ENCODE measurements around the gene SEC63.
"Not testable (repeated sequence)": the region's sequence is repeated elsewhere in the genome, so short reads cannot be mapped to it uniquely, and the experiment has no call there.

The SEC63 gene

DNA sequence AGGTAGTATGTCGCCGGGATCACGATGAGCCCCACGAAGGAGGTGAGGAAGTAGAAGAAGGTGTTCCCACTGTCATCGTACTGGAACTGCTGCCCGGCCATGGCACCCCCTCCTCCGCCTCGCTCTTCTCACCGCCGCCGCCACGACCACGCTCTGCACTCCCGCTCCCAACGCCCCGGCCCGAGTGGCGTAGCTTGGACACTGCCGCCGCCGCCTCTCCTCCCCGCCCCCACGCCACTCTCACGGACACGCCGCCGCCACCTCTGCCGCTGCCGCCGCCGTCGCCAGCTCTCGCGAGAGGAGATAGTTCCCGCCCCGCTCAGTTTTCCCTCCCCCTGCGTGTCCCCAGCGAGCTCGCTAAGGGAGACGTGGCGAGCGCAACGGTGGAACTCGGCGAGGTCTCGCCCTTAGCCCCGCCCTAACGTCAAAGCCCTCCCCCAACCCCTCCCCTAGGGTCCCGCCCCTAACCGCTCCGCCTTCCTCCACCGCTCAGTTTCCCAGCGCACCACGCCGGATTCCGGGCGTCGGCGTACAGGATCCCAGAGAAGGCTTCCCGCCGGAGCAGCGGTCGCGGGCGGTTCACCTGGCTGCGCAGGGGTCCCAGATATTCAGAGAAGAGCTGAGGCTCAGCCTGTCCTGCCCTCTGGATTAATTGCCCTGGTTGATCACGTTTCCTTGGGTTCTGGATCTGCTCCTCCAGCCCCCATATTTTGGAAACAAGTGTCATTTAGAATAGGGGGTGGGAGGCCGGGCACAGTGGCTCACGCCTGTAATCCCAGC is at the start of gene SEC63:
Gene SEC63, minus strand, starts transcription at position 300 of the 780 bp plus-strand sequence. Its CDS starts 199 bp downstream, at position 101.
- DNase-seq (ENCODE audit: low spot score) = peak; percentile 96

GRCh38 chr6:108005961-108006360 is 48.0 kb upstream of the SEC63 start:
- no peak for DNase-seq (ENCODE audit: low spot score)

DNA sequence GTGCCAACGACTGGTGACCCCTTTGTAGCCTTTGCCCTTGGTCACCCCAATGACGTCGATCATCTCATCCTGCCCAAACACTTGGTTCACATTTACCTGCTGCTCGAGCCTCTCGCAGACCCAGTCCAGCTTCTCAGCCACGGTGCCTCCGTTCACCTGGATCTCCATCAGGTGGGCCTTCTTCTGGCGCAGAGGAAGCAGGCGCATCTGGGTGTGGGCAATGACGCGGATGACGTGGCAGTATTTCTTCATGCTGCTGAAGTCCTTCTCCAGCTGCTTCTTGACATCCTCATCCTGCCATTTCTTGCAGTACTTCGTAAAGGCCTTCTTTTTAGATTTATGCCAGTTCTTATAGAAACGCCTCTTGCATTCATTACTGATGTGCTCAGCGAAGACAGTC is 46.9 kb upstream of the SEC63 start:
- no peak for DNase-seq (ENCODE audit: low spot score)

- peak; percentile 34 for DNase-seq (ENCODE audit: low spot score)
These were observed 44.6 kb upstream of the SEC63 start for GRCh38 chr6:108002365-108003221.

GRCh38 chr6:108001696-108002231 is 43.8 kb upstream of the SEC63 start:
- no peak for DNase-seq (ENCODE audit: low spot score)

DNA sequence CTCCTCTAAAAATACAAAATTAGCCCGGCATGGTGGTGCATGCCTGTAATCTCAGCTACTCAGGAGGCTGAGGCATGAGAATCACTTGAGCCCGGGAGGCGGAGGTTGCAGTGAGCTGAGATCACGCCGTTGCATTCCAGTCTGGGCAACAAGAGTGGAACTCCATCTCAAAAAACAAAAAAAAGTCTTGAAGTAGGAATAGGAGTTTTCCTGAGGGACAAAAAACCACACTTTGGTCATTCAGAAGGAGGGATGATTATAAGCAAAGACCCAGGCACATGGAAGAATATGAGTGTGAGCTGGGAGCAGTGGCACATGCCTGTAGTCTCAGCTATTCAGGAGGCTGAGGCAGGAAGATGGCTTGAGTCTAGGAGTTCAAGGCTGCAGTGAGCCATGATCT is 42.3 kb upstream of the SEC63 start:
- DNase-seq (ENCODE audit: low spot score) = not testable (repeated sequence)

DNA sequence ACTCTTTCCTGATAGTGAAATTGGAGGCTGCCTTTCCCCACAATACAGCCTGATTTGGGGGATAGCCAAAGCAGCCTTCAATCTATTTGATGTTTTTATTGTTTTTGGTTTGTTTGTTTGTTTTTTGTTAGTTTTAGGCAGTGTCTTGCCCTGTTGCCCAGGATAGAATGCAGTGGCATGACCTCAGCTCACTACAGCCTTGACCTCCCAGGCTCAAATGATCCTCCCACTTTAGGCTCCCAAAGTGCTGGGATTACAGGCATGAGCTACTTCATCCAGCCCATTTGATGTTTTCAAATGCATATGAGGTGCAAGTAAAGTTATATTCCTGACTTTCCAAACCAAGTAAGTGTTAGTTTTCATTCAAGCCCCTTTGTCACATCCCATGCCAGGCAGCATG is 41.3 kb upstream of the SEC63 start:
- DNase-seq (ENCODE audit: low spot score) = no peak

DNA sequence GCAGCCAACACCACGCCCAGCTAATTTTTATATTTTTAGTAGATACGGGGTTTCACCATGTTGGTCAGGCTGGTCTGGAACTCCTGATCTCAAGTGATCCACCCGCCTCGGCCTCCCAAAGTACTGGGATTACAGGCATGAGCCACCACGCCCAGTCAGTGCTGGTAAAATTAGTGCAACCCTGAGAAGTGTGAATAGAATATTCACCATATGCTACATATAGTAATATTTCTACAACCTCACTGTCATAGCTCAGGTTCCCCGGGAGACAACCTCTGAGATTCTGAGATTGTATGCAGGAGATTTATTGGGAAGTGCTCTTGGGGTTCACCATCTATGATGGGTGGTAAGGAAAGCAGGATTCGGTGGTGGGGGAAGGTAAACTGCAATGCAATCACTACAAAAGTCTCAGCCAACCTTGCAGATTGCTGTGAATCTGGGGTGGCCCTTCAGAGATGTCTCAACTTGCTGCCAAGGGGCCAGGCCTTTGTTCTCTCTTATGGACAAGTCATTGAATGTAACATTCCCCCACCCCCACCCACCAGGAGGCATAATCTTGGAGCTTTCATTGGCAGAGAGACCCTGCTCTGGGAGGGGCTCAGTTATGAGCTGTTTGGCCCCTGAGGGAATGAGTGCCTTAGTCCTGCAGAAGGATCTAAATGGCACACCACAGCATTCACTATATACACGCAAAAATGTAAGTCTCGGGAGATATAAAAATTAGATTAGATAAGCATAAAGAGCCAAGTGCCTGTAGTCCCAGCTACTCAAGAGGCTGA is 34.0 kb upstream of the SEC63 start:
- DNase-seq (ENCODE audit: low spot score) = no peak

DNA sequence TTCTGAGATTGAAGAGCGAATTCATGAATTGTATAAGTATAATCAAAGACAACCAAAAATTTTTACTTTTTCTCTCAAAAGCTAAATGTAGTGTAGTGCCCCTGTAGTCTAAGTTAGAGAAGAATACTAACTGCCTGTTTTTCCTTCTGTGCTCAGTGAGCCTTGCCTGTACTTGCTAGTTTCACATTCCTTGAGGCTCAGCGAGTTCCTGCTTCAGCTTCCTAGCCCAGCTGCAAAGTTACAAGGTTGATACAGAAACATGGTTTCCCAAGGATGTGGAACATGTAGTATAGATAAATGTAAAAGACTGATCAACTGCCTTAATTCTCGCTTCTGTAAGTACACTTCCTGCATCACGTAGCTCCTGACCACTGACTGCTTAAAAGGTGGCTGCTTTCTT is 33.1 kb upstream of the SEC63 start:
- no peak for DNase-seq (ENCODE audit: low spot score)

DNA sequence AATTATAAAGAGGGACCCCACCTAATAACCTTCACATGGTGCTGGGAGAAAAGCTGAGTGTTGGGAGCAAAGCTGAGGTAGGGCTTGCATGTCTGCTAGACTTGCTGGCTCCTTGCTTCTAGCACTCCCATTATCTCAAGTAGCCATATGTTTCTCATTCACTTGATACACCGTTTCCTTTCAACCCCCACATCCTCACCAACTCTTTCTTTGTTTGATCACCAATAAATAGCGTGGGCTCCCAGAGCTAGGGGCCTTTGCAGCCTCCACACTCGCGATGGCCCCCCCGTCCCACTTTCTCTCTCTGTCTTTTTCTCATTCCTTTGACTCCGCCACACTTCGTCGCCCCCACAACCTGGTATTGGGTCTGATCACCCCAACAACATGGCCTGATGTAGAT is 32.6 kb upstream of the SEC63 start:
- DNase-seq (ENCODE audit: low spot score) = not testable (repeated sequence)

DNA sequence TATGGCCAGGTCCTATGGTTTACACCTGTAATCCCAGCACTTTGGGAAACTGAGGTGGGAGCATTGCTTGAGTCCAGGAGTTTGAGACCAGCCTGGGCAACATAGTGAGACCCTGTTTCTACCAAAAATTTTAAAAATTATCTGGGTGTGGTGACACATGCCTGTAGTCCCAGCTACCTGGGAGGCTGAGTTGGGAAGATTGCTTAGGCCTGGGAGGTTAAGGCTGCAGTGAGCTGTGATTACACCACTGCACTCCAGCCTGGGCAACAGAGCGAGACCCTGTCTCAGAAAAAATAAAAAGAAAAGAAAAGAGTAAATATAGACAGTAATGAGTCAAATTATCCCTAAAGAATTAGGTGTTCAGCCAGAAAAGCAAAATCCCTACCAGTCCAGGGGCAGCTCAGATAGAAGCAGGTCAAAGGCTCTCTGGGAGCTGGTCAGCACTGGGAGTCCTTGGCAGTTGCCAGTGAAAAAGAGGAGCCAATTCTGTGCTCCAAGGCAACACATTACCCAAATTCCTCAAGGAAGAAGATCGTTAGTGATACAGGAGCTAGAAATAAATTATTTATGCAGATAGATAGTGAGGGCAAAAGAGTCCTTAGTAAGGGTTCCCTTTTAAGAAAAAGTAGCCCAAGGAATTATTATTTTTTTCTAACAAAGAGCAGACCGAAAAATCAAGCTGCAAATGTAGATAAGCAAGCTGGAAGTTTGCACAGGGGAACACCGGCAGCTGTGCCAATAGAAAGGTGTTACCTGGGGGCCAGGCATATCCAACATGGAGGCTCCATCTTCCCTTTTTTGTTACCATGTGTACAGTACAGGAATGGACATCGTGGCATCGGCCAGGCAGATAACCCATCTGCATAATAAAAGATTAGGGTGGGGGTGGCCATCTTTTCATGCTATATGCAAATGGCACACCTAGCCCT is 31.4 kb upstream of the SEC63 start:
- no peak for DNase-seq (ENCODE audit: low spot score)

DNA sequence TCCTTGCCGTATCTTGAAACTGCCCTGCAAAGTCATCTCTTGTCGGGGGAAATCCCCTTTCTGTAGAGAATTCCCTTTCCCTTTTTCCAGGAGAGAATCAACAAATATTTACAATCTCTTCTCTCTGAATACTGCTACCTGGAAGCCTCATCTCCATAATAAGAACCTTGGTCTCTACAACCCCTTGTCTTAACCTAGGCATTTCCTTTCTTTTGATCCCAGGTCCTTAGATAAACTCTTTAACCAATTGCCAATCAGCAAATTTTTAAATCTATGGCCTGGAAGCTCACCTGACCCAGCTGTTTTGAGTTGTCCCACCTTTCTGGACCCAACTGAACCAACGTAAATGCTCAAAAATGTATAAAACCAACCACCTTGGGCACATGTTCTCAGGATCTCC is 30.6 kb upstream of the SEC63 start:
- DNase-seq (ENCODE audit: low spot score) = no peak

GRCh38 chr6:107987805-107988204 is 29.8 kb upstream of the SEC63 start:
- DNase-seq (ENCODE audit: low spot score) = no peak

GRCh38 chr6:107985701-107986100 is 27.7 kb upstream of the SEC63 start:
- no peak for DNase-seq (ENCODE audit: low spot score)

DNA sequence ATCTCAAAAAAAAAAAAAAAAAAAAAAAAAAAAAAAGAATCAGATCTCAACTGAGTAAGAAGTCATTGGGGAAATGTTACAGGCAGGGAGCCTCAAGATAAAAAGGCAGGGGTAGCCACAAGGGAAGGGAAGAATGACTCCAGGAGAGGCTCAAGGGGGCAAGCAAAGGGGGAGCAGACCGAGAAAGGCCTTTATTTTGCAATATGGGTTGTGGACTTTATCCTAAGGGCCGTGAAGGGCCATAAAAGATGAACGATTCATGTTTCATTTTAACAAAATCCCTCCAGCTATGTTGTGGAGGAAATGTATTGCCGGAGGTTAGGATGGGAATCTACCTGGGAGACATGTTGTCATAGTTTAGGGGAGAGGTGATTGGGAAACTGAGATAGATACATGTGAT is 25.8 kb upstream of the SEC63 start:
- no peak for DNase-seq (ENCODE audit: low spot score)

DNA sequence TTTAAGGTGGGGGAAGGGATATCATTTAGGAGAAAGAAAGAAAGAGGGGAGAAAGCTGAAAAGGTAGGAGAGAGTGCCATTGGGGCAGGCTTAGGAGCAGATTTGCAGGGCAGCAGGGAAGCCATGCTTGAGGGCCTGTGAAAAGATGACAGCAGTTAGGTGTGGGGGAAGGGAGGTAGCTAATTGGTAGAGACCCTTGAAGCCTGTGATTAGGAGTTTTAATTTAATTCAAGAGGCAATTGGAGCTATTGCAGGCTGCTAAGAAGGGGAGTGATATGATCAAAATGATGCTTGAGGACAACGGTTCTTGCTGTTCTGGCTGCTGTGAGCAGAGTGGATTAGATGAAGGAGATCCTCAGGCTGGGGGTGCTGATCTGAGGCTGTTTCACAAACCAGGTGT is 24.5 kb upstream of the SEC63 start:
- no peak for DNase-seq (ENCODE audit: low spot score)

- no peak for DNase-seq (ENCODE audit: low spot score)
These were observed 23.7 kb upstream of the SEC63 start for GRCh38 chr6:107981695-107982094.

DNA sequence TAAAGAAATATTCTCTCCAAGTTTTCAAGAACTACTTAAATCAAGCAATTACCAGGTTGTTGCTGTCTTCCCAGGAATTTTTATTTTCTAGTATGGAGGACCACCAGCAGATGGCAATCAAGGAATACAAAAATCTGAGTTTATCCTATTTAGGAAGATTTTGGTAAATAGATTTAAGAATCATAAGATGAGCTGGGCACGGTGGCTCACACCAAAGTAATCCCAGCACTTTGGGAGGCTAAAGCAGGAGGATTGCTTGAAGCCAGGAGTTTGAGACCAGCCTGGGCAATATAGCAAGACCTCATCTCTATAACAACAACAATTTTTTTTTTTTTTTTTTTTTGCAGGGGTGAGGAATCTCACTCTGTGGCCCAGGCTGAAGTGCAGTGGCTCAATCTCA is 19.3 kb upstream of the SEC63 start:
- no peak for DNase-seq (ENCODE audit: low spot score)

GRCh38 chr6:107976155-107976783 is 18.3 kb upstream of the SEC63 start:
- DNase-seq (ENCODE audit: low spot score) = no peak

DNA sequence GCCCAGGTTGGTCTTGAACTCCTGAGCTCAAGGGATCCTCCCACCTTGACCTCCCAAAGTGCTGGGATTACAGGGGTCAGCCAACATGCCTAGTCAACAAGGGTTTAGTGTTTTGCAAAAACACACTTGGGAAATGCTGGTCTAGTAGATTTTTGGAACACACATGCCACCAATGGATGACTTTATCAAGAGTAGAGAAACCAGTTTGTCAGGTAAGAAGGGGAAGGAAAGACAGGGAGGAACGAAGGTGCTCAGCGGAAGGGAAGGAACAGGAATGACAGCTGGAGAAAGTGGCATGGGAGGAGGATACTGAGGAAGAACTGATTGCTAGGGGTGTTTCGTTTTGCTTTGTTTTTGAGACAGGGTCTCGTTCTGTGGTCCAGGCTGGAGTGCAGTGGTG is 15.6 kb upstream of the SEC63 start:
- DNase-seq (ENCODE audit: low spot score) = no peak
